HepG2 (cell line): ENCODE measurements around the gene CADPS. TPM values are rescaled to one million over a fixed set of nuclear protein-coding genes. Genes with fewer than 3 reads are reported as not detected.

Experiments
- ATAC-seq: fragments of 200-7000 bp; cut with Tn5 transposase; 3 replicates; pipeline ENCODE4 v1.9.1; 2020; ENCODE audit warnings: mild to moderate bottlenecking, moderate library complexity
- BruUV-seq: library from RNA; stranded (reverse); fragments of 400-500 nt; replicated peaks from 2 replicates; lab custom pipeline; 2021; lab: Mats Ljungman, UMichigan
- CTCF ChIA-PET: fragments of 300-600 bp; formaldehyde crosslinking; extraction: SDS; loops from one replicate; lab custom pipeline; 2021; ENCODE audit warnings: low total read pairs, inconsistent platforms, low intra/inter-chr PET ratio; lab: Yijun Ruan, JAX
- POLR2A ChIA-PET: fragments of 350-600 bp; sonication (Branson Sonifier 250); formaldehyde crosslinking; loops from one replicate; lab custom pipeline; 2020; ENCODE audit warnings: antibody characterized with exemption, inconsistent platforms; lab: Yijun Ruan, JAX
- DNase-seq: peaks from one replicate; pipeline ENCODE4 v3.0.0-alpha.2; 2015; ENCODE audit warnings: low spot score
- FAIRE-seq: peaks from 3 replicates; lab custom pipeline; 2011; peaks lifted over from hg19 to GRCh38; lab: Jason Lieb, UNC
- H2AFZ ChIP-seq: one replicate; pipeline ENCODE4 v1.6.1; 2011; ENCODE audit warnings: low read length, inconsistent platforms
- H3K27ac ChIP-seq: fragments of 300-600 bp; 3 replicates; pipeline ENCODE4 v1.8.0; 2011; ENCODE audit warnings: mixed run types, mild to moderate bottlenecking, mixed read lengths, low read length, inconsistent platforms; ENCODE audit not compliant: insufficient read depth; ENCODE audit errors: extremely low read length
- H3K27me3 ChIP-seq, 2 experiments: fragments of 200-600 bp in 1 of 2; 2 replicates in 1 of 2; 3 replicates in 1 of 2; pipeline versions ENCODE4 v1.6.0 to v1.8.0; 2011; ENCODE audit warnings: low read length in 2 of 2, mild to moderate bottlenecking in 2 of 2, moderate library complexity in 2 of 2, inconsistent platforms in 1 of 2; ENCODE audit not compliant: insufficient read depth in 2 of 2, control insufficient read depth in 1 of 2
- H3K36me3 ChIP-seq, 2 experiments: fragments of 200-600 bp in 1 of 2; replicated peaks in 1 of 2; 2 replicates in 1 of 2; 3 replicates in 1 of 2; pipeline versions ENCODE4 v1.5.1 to v1.8.0; 2011; ENCODE audit warnings: low read length in 2 of 2, inconsistent platforms in 1 of 2; ENCODE audit not compliant: insufficient read depth in 2 of 2, control insufficient read depth in 1 of 2
- H3K4me1 ChIP-seq: 2 replicates; pipeline ENCODE4 v1.5.1; 2012; ENCODE audit warnings: low read length, inconsistent platforms; ENCODE audit not compliant: insufficient read depth
- H3K4me2 ChIP-seq: 2 replicates; pipeline ENCODE4 v1.6.0; 2011; ENCODE audit warnings: low read depth, low read length, inconsistent platforms
- H3K4me3 ChIP-seq, 3 experiments: fragments of 200-600 bp in 1 of 3; sonication (generic), shearing (Covaris generic) in 1 of 3; replicated peaks in 1 of 3; 2 replicates each; pipeline ENCODE4 v1.5.1; 2011 to 2016; ENCODE audit warnings: low read length in 3 of 3, inconsistent platforms in 2 of 3, low read depth in 2 of 3, mild to moderate bottlenecking in 2 of 3, control low read depth in 1 of 3, mixed read lengths in 1 of 3; ENCODE audit not compliant: insufficient read depth in 1 of 3
- H3K79me2 ChIP-seq: one replicate; pipeline ENCODE4 v1.6.1; 2011; ENCODE audit warnings: low read length, inconsistent platforms; ENCODE audit not compliant: insufficient read depth
- H3K9ac ChIP-seq: 2 replicates; pipeline ENCODE4 v1.6.0; 2011; ENCODE audit warnings: mild to moderate bottlenecking, low read depth, low read length, inconsistent platforms; ENCODE audit not compliant: insufficient read depth
- H3K9me3 ChIP-seq: 2 replicates; pipeline ENCODE4 v1.5.1; 2012; ENCODE audit warnings: mild to moderate bottlenecking, low read length
- H4K20me1 ChIP-seq: 2 replicates; pipeline ENCODE4 v1.6.0; 2011; ENCODE audit warnings: inconsistent platforms, mild to moderate bottlenecking, low read length, moderate library complexity; ENCODE audit not compliant: insufficient read depth
- CSRNP1 ChIP-seq: sonication (generic); formaldehyde crosslinking; IDR thresholded peaks from 2 replicates; pipeline ENCODE4 v1.8.1; 2023; ENCODE audit warnings: mild to moderate bottlenecking, missing genetic modification reagents
- ETS1 ChIP-seq: sonication (generic); formaldehyde crosslinking; IDR thresholded peaks from 2 replicates; pipeline ENCODE4 v1.4.0; 2020; ENCODE audit warnings: missing genetic modification reagents
- HCFC1 ChIP-seq: fragments of 150-350 bp; IDR thresholded peaks from 2 replicates; pipeline ENCODE4 v1.6.1; 2014; ENCODE audit warnings: low read depth, low read length
- ONECUT2 ChIP-seq: sonication (generic); formaldehyde crosslinking; IDR thresholded peaks from 2 replicates; pipeline ENCODE4 v1.4.0; 2020; ENCODE audit warnings: missing genetic modification reagents
- ZNF367 ChIP-seq: sonication (generic); formaldehyde crosslinking; IDR thresholded peaks from 2 replicates; pipeline ENCODE4 v1.4.0; 2020; ENCODE audit warnings: missing genetic modification reagents, borderline replicate concordance
- ZNF678 ChIP-seq: sonication (generic); formaldehyde crosslinking; IDR thresholded peaks from 2 replicates; pipeline ENCODE4 v1.4.0; 2020; ENCODE audit warnings: mild to moderate bottlenecking, missing genetic modification reagents
- ZSCAN21 ChIP-seq: sonication (generic); formaldehyde crosslinking; IDR thresholded peaks from 2 replicates; pipeline ENCODE4 v1.8.0; 2022; ENCODE audit warnings: mild to moderate bottlenecking, missing genetic modification reagents, moderate library complexity, borderline replicate concordance
- WGBS: methylation state at CpG from one replicate; pipeline ENCODE4 v1.1.6; 2017; ENCODE audit warnings: low lambda C conversion rate; 5-methylcytosine and 5-hydroxymethylcytosine counted together
- in situ Hi-C: cut with HindIII; loops from 2 replicates; pipeline ENCODE4 v1.10.0; 2017; ENCODE audit warnings: low pct_unique_long_range_greater_than_20kb; ENCODE audit not compliant: extremely low pct_ligation_motif_present
- intact Hi-C: fragments of 100-400 bp; cut with micrococcal nuclease; formaldehyde crosslinking; loops from one replicate; pipeline ENCODE4 v1.10.0; 2022; ENCODE audit not compliant: unreplicated experiment
- polyA plus RNA-seq, 8 experiments: library from polyadenylated mRNA; depleted of rRNA in 3 of 8; stranded (reverse) in 7 of 8; unstranded in 1 of 8; fragments of >200 nt; fragmentation: Illumina TruSeq in 4 of 8; extraction: Trizol in 4 of 8; gene quantifications; 2 replicates each; pipeline versions ENCODE4 v1.2.1 to v1.2.3, GENCODE V29; 2011 to 2016; ENCODE audit warnings: low read depth in 4 of 8, missing spikeins in 1 of 8, mixed read lengths in 1 of 8; ENCODE audit not compliant: insufficient read depth in 1 of 8
- total RNA-seq, 5 experiments: library from RNA; depleted of rRNA; stranded (reverse); fragments of >200 nt; fragmentation: Illumina TruSeq; extraction: Trizol; gene quantifications; 2 replicates each; pipeline ENCODE4 v1.2.3, GENCODE V29; 2016; ENCODE audit warnings: low read depth in 1 of 5

Gene CADPS
- total and polyA plus RNA-seq, 2 of the 13 experiments (the other 11 are each of a cell fraction or from before 2014, with no cell fraction given) = not detected

GRCh38 chr3:62688812-62689211 lies 186.4 kb downstream of the CADPS start:
- Histone ChIP-seq H3K4me2 (no peak overlapping the region), H3K27me3 (no peaks in the 10 kb centered on the region), H3K4me1 (no peaks in the 10 kb centered on the region), H3K9ac (no peak overlapping the region), H4K20me1 (no peaks in the 10 kb centered on the region), H3K79me2 (no peaks in the 10 kb centered on the region), H3K9me3 (no peaks in the 10 kb centered on the region), H2AFZ (no peak overlapping the region), H3K4me3 (no peak overlapping the region), H3K27ac (no peak overlapping the region), H3K36me3 (no peaks in the 10 kb centered on the region)
- DNase-seq (no peak), FAIRE-seq (no peak), ATAC-seq (no peak)
- no TSS peak for BruUV-seq
- TF ChIP-seq CSRNP1 (CRISPR knock-in tag) = no peak
- TF ChIP-seq ETS1 (CRISPR knock-in tag) = no peak
- TF ChIP-seq ONECUT2 = no peak
- TF ChIP-seq HCFC1 = no peak
- TF ChIP-seq ZSCAN21 (CRISPR knock-in tag) = no peak
- TF ChIP-seq ZNF367 (CRISPR knock-in tag) = no peak
- no peak for TF ChIP-seq ZNF678
- in situ Hi-C loops (no loop called here), intact Hi-C loops (no loop called here)
- ChIA-PET POLR2A (no interaction called here), CTCF (no interaction called here)
- WGBS = 0% methylated on average over 2 of the region's 2 CpGs
